T47D (cell line): Measurements from ENCODE around the gene KIF5C.
"Not testable (repeated sequence)": the region's sequence is repeated elsewhere in the genome, so short reads cannot be mapped to it uniquely, and the experiment has no call there.

Source experiments
- DNase-seq, 2 experiments: peaks; one replicate each; pipeline versions ENCODE4 v3.0.0 to v3.0.0-alpha.2; 2011 to 2012; ENCODE audit warnings: low read depth in 1 of 2, low spot score in 1 of 2
- JUND ChIP-seq: IDR thresholded peaks from 2 replicates; pipeline ENCODE4 v1.6.1; 2012; ENCODE audit warnings: low read depth
- in situ Hi-C: cut with HindIII; loops from 2 replicates; pipeline ENCODE4 v1.10.0; 2016; ENCODE audit warnings: low sequenced_read_pairs, low pct_unique_long_range_greater_than_20kb

Gene KIF5C

DNA sequence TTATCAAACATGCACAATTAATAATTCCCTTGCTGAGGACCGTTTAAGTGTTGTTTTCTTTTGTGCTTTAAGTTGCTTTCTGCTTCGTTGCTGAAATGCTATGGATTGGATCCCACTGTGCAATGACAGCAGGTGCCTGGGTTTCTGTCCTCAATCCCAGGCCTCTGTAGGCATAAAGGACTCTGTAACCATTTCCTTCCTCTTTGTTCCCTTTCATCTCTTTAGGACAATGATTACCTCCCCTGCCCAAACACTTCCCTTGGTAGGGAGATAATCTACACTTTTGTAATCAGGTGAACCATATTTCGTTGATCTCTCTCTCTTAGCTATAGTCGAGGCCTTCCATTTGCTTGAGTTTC, 104.9 kb downstream of the KIF5C start:
- no peak for TF ChIP-seq JUND
- in situ Hi-C loops, result no loop called here
- no peak for DNase-seq

- in situ Hi-C loops, DNase-seq: not testable (repeated sequence)
These were observed 105.5 kb downstream of the KIF5C start for GRCh38 chr2:148980496-148980895.

- no peak for DNase-seq
- no peak for TF ChIP-seq JUND
- in situ Hi-C loops, result no loop called here
These were observed 106.3 kb downstream of the KIF5C start for GRCh38 chr2:148981324-148981723.

DNA sequence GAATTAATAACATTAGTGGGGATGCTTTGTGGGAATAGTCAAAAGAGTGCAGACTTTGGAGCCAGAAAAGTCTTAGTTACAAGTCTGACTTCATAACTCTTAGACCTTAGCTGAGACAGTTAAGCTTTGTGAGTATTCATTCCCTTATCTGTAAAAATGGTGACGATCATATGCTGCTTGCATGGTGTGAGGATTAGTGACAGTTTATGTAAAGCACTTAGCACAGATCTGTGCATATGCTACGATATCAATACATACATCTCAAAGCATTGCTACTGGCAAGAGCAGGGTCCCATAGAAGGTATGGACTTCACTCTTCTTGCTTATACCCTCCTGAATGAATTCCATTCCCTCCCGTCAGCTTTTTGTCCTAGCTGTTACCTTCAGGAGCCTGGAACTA, 106.8 kb downstream of the KIF5C start:
- no peak for DNase-seq
- no peak for TF ChIP-seq JUND
- in situ Hi-C loops, result no loop called here

- in situ Hi-C loops, result no loop called here
- no peak for TF ChIP-seq JUND
- DNase-seq, result no peak
These were observed 107.3 kb downstream of the KIF5C start for GRCh38 chr2:148982282-148982681.

DNA sequence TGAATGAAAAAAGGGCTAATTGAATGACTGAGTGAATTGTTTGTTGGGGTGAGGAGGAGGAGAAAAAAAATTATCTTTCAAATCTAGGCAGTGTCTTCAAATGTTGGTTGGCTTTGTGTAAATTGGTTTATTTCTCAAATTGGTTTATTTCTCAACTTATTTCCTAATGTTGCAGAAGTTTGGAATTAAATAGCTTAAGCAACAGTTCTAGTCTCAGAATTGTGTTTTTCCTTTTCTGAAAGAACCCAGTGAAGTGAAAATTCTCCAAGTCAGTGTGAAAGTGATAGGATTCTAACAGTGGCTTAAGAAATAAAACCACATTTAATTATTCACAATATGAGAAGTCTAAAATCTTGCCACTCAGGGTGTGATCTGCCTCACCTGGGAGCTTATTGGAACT, 108.9 kb downstream of the KIF5C start:
- in situ Hi-C loops, result no loop called here
- no peak for TF ChIP-seq JUND

GRCh38 chr2:148984449-148984848, 109.4 kb downstream of the KIF5C start:
- in situ Hi-C loops, result no loop called here
- TF ChIP-seq JUND, result no peak
- no peak for DNase-seq

More for the DNA sequence above, 108.9 kb downstream of the KIF5C start:
- DNase-seq, result no peak

GRCh38 chr2:148987286-148987685, 112.3 kb downstream of the KIF5C start:
- in situ Hi-C loops, result no loop called here
- no peak for DNase-seq
- no peak for TF ChIP-seq JUND

DNA sequence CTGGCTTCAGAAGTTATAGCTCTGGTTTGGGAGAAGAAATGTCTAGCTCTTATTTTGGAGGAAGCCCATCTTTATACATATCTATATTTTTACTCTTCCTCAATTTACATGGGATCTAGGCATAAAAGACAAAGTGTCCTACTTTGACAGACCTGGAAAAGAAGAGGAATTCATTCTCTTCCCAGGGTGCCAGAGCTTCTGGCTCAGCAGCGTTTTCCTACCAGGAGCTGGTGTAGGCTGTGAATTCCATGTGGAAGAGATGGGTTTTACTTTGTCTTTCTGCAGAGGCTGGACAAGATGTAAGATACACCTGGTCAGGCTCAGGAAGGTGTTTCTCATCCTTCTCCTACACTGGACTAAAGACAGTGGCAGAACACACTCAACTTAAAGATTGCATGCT, 113.3 kb downstream of the KIF5C start:
- TF ChIP-seq JUND, result no peak
- no peak for DNase-seq
- in situ Hi-C loops, result no loop called here

GRCh38 chr2:148989882-148990493, 115.0 kb downstream of the KIF5C start:
- in situ Hi-C loops, result no loop called here
- peak; percentile 28 to 85 for DNase-seq
- no peak for TF ChIP-seq JUND

DNA sequence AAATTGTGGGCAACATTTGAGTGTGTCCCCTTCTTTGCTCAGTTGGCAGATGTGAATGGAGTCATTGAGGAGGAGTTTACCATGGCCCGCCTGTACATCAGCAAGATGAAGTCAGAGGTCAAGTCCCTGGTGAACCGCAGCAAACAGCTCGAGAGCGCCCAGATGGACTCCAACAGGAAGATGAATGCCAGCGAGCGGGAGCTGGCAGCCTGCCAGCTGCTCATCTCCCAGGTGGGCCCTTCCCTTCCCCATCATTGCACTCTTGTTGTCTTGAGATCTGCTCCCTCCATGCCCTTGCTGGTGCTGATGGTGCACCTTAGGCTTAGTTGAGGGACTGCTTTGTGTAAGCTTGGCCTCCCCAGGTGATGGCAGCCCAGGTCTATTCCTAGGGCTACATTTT, 115.9 kb downstream of the KIF5C start:
- no peak for TF ChIP-seq JUND
- DNase-seq, result no peak
- in situ Hi-C loops, result no loop called here

- in situ Hi-C loops, result no loop called here
- no peak for TF ChIP-seq JUND
- DNase-seq, result no peak
These were observed 117.4 kb downstream of the KIF5C start for GRCh38 chr2:148992448-148992847.

DNA sequence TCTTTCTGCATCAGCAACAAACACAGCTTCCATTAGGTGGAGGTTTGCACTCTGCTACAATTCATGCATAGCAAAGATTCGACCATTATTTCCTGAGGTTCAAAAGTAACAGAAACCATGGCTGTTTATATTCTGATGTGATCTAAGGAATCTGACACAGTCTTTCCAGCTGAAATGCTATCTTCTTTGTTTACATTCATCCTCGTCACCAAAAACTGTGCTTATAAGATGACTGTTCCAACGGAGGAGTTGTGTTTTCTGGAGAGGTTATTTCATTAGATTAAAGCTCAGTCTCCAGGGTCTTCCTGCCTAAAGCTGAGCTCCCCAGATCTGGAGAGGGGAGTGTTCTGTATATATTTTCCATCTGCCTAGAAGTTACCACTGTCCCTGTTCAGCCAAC, 118.3 kb downstream of the KIF5C start:
- no peak for DNase-seq
- in situ Hi-C loops, result no loop called here
- no peak for TF ChIP-seq JUND

DNA sequence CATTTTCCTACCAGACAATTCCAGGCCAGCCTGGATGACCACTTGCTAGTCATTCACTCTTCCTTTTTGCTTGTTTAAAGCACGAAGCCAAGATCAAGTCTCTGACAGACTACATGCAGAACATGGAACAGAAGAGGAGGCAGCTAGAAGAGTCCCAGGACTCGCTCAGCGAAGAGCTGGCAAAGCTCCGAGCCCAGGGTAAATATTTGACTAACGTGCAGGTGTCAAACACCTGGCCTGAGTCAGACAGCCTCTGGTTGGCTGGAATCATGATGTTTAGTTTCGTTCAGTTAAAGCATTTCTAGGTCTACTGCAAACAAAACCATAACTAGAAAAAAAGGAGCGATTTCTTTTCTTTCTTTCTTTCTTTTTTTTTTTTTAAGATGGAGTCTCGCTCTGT, 119.3 kb downstream of the KIF5C start:
- in situ Hi-C loops, result no loop called here
- no peak for TF ChIP-seq JUND
- peak in 1 of 2 experiments; percentile 59 for DNase-seq
